Measurements from ENCODE around the gene HM13.
"Not testable (repeated sequence)": the region's sequence is repeated elsewhere in the genome, so short reads cannot be mapped to it uniquely, and the experiment has no call there.

Gene HM13

DNA sequence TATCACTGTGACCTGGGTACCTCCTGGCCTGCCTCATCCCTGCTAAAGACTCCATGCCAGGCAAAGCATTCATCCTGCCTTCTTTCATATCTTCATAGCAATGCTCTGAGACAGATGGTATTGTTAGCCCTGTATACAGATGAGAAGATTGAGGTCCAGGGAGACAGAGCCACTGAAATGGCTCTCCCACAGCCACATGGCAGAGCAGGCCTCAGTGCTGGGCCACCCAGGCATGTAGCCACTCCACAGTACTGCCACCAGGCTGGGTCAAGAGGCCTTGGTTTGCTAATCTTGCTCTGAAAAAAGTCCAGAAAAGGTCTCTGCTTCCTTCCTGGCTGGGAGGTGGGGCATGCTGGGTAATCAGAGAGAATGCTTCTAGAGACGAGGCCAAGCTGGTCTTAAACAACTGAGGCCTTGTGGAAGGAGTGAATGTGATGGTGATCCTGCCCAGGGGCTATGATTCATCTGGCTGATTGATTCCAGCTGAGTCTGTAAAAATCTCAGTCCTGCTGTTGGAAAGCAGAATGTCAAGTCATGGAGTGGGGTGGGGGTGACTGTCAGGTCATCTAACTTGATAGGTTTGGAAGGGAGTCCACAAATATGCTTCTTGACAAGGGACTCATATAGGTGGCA is 29.8 kb downstream of the HM13 start:
- no peak for DNase-seq

DNA sequence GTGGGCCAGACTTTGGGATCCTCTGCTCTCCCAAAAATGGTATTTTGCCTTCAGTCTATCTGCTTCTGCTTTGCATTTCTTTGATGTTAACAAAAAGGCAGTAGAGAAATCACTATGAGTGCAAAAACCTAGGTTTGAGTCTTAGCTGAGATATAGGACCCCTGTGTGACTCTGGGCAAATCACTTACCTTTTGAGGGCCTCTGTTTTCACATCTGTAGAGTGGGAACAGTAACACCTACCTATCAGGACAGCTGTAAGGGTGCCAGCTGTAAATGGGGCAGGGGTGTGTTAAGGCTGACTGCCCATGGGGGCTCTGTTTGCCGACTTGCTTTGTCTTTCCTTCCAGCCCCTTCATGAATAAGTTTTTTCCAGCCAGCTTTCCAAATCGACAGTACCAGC is 30.4 kb downstream of the HM13 start:
- no peak for DNase-seq

DNA sequence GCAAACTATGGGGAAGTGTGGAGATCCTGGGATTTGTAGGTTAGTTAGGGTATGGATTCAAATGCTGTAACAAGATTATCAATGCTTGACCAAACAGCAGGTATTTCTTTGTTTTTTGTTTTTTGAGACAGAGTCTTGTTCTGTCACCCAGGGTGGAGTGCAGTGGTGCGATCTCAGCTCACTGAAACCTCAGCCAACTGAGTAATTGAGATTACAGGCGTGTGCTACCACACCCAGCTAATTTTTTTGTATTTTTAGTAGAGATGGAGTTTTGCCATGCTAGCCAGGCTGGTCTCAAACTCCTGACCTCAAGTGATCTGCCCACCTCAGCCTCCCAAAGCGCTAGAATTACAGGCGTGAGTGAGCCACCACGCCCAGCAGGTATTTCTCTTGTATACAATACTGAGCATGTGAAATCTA is 31.4 kb downstream of the HM13 start:
- not testable (repeated sequence) for DNase-seq

DNA sequence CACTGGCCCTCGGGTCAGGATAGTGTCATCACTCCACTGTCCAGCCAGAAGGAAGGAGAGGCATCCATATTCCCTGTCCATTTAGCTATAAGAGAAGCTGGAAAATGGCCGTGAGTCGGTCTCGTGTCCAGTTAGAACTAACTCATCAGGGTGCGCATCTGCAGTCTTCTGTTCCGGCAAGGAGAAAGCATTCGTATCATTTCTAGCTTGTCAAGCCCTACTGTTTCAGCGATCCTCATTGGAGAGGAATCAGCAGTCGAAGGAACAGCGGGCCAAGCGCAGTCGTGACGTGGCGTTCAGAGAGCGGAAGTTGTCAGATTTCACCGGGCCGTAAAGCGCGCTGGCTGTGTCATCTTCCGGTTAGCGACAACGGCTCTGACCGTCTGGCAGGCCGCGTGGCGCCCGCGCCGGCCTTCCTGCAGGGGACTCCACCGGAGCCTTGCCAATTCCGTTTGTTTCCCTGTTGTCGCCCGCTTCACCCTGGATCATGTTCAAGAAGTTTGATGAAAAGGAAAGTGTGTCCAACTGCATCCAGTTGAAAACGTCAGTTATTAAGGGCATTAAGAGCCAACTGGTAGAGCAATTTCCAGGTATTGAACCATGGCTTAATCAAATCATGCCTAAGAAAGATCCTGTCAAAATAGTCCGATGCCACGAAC is 32.9 kb downstream of the HM13 start:
- DNase-seq, result peak; percentile 83 to 88

DNA sequence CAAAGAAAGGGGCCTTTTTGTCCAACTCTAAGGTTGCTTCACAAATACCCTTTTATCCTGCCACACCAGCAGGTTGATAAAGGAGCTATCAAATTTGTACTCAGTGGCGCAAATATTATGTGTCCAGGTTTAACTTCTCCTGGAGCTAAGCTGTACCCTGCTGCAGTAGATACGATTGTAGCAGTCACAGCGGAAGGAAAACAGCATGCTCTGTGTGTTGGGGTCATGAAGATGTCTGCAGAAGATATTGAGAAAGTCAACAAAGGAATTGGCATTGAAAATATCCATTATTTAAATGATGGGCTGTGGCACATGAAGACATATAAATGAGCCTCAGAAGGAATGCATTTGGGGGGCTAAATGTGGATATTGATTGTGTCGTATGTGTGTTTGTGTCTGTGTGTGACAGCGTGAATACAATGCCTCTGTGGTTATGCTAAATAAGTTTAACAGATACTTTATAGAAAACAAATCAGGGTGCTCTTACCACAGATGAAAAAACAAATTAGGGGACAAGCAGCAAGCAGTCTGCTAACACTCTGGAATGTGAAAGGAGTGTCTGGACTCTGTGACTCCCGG is 33.6 kb downstream of the HM13 start:
- DNase-seq, result no peak

DNA sequence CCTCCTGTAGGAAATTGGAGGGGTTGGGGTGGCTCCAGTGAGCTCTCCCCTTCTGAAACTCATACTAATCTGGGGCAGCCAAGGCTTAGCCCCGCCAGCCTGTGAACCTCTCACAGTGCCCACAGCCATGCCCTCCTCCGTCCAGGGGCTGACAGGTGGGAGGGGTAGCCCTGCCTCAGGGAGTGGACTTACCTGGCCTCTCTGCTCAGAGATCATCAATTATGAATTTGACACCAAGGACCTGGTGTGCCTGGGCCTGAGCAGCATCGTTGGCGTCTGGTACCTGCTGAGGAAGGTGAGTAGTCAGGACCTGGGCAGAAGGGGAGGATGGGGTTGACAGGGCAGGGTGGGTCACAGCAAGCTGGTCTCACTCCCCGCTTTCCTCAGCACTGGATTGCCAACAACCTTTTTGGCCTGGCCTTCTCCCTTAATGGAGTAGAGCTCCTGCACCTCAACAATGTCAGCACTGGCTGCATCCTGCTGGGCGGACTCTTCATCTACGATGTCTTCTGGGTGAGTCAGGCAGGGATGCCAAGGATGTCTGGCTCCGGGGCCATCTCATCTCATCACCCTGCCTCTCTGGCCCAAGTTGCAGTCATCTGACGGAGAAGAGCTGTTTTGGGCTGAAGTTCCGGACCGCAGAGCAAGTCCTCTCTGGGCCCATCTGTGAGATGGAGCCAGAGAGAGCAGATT is 34.7 kb downstream of the HM13 start:
- no peak for DNase-seq

DNA sequence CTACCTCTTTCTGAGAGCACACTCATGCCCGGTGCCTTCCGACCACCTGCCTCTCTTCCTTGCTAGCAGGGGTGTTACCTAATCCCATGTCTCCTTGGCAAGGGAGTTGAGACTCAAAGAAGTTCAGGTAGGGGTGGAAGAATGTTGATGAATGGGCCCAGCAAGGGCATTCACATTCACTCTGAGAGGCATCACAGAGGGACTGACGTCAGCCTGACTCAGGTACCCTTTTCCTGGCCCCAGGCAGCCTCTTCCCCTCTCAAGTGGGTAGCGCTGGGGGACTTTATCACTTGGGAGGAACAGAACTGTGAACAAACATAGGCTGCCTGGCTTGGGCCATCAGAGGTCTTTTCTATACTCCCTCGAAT is 35.3 kb downstream of the HM13 start:
- DNase-seq, result no peak

DNA sequence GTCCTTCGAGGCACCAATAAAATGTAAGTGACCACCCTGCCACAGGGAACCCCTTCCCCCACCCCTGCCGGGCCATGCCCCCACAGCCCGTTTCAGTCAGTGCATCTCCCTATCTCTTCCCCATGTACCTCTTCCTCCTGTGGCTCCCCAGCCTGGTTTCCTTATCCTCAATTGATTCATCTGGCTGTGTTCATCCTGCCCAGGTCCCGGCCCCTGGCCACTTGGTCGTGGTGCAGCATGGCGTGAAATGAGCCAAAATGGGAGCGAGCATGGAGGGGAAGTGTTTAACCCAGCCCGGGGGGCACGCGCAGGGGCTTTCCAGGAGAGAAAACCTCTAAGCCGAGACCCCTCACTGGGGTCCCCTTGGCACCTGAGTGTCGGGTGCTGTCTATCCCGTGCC is 35.9 kb downstream of the HM13 start:
- DNase-seq, result no peak

DNA sequence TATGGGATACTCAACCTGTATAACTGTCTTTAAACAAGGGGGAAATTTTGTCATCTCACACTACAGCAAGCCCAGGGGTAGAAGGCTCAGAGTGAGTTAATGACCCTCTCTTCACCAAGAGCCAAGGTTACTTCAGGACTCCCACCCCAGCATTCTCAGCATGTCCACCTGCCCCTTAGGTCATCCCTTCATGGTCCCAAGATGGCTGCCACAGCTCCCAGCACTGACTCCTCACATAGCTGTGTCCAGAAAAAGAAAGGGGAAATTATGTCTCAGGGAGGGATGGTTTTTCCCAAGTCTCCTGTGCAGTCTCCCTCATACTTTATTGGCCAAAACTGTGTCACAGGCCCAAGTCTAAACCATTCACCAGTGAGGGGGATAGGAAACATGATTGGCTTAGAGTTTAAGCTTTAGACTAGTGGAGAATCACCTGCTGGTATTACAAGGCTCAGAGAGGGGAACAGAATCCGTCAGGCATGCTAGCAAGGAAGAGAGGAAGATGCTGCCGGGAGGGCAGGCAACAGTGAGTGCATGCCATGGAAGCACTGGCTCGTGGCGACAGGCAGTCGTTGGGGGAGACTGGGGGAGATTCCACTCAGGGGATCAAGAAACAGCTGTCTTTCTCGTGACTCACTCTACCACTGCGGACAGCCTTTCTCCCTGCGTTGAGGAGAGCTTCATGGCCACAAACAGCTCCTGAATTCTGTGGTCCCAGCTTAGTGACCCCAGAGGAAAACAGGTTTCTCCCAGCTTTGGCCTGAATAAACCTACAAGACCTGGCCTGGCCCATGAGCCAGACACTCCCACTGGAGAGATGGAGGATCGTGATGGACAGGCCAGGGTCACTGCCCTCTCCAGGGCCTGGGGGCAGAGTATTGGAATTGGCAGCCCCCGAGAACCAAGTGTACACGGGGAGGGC is 37.2 kb downstream of the HM13 start:
- DNase-seq, result no peak

DNA sequence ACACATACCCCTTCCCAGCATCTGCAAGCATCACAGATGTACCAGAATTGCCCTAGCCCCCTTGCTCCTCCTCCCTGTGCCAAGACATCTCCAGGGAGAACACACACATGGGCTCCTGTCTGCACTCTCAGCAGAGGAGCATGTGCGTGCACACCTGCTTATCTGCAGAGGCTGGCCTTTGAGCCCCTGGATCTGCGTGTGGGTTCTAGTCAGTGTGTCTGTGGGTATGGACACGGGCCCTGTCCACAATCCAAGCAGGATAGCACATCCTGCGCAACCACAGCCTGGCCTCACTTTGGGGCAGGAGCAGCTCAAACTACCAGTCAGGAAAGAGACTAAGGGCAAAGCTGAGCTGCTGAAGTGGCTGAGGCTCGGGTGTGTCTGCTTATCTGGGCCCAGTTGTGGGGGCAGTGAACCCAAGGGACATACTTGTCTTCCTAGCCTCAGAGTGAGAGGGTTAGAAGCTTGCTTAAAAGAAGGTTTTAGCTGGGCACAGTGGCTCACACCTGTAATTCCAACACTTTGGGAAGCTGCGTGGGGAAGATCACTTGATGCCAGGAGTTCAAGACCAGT is 41.0 kb downstream of the HM13 start:
- no peak for DNase-seq

DNA sequence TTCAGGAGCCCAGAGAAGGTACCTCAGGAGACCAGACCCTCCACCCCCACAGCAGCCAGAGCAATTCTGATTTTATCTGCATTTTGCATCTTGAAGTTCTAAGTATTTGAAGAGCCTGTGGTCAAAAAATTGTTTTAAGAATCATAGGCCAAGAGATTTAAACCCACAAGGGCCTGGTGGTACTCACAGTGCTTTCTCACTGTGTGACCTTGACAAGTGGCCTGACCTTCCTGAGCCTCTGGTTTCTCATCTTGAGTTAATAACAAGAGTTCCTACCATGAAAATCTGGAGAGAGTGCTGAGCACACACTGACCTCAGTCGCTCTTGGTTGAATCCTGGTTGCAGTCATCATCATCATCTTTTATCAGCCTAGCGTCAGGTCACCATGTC is 45.5 kb downstream of the HM13 start:
- no peak for DNase-seq

DNA sequence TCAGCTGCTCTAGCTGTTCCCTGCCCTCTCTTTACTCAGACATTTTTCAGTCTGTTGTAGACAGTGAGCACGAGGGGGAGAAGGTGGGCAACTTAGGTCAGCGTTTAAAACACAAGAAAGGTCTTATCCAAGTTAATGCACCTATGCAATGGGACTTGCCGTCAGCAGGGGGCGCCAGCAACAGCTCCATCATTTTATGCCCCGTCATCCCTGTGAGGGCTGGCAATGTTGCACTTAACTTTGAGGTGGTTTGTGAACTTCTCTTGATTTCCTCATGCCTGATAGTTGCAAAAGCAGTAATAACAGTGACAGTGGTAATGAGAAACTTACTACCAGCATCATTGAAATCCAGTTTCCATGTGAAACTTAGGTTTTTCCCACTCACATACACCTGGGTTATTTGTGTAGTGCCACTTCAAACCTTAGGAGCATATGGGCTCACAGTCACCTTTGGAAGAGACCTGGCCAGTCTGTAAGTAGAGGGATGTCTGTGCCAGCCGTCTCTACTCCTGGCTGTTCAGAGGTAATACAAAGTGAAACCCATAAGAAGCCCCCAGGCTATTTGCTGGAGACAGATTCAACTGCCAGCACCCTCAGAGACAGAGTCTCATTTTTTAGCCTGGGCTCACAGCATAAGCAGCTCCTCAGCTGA is 46.0 kb downstream of the HM13 start:
- DNase-seq, result peak; percentile 80 to 86

DNA sequence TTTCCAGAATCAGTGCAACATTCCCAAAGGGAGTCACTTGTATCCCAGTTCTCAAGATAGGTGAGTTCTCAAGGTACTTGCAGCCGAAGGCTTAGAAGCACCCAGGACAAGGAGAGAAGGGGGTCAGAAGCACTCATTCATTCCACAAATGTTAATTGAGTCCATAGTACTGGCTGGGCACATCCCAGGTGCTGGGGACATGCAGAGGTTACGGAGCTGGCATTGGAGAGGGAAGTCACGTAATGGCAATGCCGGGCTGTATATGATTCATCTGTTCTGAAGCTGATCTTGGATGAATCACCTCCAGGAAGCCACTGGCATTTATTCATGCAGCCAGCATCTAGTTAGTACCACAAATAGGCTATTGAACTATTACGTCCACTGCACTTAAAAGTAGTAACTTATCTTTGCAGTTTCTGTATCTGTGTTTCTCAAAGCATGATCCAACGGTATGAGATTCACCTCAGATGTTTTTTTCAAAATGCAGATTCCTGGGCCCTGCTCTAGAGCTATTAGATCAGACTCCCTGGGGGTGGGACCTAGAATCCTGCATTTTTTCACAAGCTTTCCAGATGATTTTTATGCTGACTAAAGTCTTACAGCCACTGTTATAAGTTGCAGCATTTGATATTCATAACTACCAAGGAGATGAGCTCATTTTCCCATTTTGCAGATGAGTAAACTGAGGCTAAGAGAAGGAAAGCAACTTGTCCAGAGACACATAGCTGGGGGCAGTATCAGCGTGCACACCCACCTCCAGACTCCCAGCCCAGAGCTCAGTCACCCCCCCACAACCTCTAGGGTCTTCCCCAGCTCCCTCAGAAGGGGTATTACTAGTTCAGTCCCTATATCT is 46.7 kb downstream of the HM13 start:
- DNase-seq, result no peak

DNA sequence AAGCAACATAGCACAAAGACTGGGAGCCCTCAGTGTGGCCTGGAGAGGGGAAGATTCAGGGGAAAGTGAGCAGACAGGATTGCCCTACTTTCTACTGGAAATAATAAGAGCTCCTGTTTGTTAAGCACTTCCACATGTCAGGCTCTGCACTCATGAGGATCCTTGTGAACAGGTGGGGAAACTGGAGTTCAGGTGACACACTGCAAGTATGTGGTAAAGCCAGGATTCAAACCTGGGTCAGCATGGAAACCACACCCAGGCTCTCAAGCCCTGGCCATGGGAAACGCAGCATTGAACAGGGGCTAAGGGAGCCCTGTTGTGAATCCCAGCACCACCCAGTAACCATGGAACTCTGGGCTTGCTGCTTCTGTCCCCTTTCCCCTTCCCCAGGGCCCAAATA is 48.0 kb downstream of the HM13 start:
- DNase-seq, result no peak

DNA sequence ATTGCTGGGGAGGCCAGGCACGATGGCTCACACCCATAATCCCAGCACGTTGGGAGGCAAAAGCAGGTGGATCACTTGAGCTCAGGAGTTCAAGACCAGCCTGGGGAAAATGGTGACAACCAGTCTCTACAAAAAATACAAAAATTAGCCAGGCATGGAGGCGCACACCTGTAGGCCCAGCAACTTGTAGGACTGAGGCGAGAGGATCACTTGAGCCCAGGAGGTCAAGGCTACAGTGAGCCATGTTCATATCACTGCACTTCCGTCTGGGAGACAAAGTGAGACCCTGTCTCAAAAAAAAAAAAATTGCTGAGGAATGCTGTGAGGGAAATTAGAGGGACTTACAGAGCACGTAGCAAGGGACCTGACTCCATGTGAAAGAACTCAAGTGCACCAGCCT is 50.0 kb downstream of the HM13 start:
- DNase-seq, result no peak

DNA sequence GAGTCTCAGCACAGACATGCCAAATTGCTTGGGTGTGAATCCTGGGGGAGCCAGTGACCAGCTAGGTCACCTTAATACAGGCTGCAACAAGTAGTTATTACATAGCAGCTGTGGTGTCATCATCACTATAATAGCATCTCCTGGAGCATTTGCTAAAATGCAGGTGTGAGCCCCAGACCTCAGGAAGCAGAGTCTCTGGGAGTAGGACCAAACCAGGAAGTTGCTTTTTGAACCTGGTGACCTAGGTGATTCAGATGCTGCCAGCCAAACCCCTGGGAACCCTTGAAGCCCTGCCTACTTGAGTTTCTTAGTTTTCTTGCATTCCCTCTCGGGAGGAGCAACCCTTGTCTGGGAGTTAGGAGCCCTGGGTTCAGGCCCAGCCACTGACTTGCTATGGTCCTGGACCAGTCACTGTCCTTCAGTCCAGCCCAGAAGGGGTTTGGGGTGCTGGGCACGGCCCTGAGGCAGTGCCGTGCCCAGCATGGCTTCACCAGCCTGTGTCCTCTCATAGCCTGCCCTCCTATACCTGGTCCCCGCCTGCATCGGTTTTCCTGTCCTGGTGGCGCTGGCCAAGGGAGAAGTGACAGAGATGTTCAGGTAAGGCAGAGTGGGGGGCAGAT is 51.6 kb downstream of the HM13 start:
- no peak for DNase-seq

DNA sequence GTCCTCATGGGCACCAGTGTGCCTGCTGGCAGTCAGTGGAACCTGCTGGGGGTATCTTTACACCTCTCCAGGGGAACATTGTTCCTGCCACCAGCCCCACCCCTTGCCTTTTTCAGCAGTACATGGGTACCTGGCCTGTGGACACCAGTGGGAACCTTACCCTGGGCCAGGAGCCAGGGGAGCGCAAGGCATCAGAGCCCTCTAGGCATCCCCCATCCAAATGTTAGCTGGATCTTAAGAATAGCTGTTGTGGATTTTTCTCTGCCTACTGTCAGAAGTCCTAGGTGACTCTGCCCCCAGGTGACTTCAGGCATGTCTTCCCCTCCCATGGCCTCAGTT is 52.0 kb downstream of the HM13 start:
- DNase-seq, result no peak

DNA sequence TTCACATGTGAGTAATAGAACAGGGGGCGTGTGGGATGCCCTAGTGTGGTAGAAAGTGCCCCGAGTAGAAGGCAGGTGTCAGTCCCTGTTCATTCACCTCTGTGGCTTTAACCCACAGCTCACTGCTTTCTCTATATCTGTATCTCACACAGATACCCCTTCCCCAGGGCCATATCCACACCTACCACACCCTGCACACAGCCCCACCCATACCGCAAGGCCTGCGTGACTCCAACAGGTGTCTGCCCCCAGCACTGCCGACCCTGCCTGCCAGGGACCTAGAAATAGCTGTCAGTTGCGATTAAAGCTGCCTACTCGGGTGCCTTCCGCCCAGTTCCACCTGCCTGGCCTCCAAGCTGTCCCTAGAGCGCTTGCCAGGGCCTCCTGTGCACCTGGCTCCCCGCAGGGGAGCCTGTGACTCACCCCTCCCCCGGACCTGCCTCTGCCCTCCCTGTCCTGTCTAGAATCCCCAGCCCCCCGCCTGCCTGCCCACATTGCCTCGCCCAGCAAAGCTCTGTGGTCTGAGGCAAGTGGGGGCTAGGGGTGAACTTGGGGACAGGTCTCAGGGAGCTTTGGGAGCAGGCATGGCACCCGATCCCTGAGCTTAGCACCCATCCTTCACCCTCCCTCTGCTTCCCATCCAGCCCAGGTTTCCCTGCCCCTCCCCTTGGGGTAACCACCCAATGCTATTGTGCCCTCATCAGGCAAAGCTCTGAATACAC is 52.6 kb downstream of the HM13 start:
- peak in 1 of 2 experiments; percentile 52 for DNase-seq

DNA sequence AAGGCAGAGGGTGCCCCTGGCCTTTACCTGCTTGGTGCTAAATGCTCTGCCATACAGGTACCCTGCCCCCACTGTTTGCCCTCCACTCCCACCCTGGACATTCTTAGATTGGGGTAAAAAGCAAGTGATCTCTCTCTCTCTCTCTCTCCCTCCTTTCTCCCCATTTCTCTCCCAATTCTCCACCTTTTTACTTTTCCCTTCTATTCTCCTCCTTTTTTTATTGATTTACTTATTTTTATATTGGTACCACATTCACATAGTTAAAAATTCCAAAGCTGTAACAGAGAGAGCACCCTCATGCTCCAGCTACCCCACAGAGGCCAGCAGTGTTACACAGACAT is 53.1 kb downstream of the HM13 start:
- no peak for DNase-seq

DNA sequence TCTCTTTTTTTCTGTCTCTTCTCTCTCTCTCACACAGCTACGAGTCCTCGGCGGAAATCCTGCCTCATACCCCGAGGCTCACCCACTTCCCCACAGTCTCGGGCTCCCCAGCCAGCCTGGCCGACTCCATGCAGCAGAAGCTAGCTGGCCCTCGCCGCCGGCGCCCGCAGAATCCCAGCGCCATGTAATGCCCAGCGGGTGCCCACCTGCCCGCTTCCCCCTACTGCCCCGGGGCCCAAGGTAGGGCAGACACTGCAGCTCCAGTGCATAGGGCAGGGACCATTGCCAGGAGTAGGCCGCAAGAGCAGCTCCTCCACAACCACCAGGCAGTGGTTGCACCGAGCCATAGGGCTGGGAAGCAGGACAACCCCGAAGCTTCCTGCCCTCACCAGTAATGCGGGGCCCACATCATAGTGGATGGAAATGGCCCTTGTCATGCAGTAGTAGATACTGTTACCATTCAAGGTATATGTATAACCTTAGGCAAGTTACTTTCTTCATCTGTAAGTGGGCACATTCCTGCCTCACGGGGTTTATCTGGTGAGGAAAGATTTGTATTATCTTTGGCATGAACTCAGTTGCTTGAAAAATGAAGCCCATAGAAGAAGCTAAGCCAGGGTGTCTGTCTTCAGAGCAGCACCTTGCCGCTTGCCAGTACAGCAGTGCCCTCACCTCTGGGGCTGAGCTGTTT is 53.9 kb downstream of the HM13 start:
- DNase-seq, result no peak

Data from activated T-cell treated with anti-CD3 and anti-CD28 coated beads, Interleukin-2, amount 50 U/mL, for 48 hours (primary cell).